HG03039 (cell line): ENCODE results near the gene TMEM107.
A peak's percentile ranks its signal among the peaks of the same experiment; 100 is the strongest.

Source experiments
- ATAC-seq: cut with Tn5 transposase; IDR thresholded peaks from one replicate; pipeline ENCODE4 v1.9.1; 2021; ENCODE audit warnings: mild to moderate bottlenecking, moderate library complexity; ENCODE audit not compliant: unreplicated experiment

TMEM107 gene

DNA sequence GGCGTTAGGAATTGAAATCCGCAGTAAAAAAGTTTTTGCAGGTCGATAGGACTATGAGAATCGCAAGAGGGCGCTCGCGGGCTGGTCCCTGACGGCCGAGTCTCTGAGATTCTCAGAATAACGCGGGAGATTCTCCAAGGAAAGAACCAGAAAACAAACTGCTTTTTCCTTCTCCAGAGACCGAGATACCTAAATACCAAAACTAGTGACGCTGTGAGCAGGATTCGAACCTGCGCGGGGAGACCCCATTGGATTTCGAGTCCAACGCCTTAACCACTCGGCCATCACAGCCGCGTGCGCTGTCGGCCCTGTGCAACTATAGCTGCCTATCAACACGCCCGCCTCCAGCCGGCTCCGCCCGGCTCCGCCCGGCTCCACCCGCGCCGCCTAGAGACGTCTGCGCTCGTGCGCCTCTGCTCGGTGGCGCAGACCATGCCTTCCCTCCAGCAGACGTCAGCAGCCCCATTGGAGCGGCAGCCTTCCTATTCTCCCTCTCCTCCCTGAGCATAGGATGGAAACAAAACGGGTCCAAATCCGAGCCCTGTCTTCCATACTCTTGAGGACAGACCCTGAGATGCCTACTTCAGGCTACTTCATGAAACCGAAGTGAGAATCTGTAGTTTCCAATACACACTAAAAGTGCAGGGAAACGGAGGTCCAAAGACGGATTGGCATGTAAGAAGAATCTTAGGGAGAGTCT, 37.4 kb downstream of the TMEM107 start:
- ATAC-seq, result peak; percentile 76

DNA sequence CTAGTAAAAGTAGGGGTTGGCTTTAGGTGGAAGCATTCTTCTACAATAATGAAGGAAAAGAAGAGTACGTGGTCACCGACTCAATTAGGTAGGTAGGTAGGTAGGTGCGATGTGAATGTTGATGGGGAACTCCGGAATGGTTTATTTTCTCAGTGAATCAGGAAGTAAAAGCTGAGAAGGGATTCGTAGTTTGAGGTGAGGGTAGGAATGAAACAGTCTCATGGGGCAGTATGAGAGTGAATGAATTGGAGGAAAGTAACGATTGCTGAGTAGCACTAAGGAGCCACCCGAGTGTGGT, 37.9 kb downstream of the TMEM107 start:
- ATAC-seq, result no peak

DNA sequence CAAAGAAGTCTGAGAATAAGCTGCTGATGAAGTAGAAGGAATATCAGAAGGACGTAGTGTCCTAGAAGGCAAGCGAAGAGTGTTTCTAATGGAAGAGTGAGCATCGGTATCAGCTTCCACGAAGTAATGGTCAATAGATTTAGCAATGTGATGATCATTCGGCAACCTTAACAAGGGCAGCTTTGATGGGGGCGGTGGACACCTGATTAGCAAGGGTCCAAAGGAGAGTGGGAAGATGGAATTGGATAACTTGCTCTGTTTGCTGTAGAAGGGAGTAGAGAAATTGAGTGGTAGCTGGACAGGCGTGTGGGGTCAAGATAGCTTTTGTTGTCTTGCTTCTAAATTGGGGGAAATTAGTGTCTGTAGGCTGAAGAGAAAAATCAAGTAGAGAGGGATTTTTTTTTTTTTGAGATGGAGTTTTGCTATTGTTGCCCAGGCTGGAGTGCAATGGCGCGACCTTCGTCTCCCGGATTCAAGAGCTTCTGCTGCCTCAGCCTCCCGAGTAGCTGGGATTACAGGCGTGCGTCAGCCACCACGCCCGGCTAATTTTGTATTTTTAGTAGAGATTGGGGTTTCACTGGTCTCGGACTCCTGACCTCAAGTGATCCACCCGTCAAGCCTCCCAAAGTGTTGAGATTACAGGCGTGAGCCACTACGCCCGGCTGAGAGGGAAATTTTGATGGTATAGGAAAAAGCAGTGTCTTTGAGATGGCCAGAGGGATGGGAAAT, 38.4 kb downstream of the TMEM107 start:
- ATAC-seq, result no peak

DNA sequence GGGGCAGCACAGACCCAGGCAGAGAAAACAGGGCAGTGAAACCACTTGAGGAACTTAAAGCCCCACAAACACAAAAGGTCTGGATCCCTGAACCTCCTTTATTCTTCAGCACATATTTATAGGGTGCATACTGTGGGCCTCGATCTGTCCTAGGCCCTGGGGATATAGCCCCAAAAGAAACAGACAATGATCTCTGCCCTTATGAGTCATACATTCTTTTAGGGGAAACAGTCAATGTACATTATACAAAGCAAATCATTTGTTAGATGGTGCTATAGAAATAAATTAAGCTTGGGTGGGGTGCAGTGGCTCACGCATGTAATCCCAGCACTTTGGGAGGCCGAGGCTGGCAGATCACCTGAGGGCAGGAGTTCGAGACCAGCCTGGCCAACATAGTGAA, 42.2 kb downstream of the TMEM107 start:
- no peak for ATAC-seq

DNA sequence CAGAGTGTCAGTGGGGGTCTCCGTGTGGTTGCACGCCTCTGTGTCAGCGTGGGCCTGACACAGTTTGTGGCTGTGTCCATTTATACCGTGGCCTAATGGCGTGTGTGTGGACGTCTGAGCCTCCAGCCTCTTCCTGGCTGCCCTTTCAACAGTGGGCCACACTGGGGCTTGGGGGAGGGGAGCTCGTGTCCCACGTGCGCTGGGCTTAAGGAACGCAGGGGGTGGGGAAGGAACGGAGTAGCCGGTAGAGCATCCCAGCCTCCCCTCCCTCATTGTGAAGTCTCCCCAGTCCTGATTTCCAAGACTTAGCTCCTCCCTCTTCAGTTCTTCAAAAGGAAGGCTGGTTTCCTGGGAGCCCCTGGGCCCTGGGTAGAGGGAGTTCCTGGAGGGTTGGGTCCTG, 42.8 kb downstream of the TMEM107 start:
- no peak for ATAC-seq

DNA sequence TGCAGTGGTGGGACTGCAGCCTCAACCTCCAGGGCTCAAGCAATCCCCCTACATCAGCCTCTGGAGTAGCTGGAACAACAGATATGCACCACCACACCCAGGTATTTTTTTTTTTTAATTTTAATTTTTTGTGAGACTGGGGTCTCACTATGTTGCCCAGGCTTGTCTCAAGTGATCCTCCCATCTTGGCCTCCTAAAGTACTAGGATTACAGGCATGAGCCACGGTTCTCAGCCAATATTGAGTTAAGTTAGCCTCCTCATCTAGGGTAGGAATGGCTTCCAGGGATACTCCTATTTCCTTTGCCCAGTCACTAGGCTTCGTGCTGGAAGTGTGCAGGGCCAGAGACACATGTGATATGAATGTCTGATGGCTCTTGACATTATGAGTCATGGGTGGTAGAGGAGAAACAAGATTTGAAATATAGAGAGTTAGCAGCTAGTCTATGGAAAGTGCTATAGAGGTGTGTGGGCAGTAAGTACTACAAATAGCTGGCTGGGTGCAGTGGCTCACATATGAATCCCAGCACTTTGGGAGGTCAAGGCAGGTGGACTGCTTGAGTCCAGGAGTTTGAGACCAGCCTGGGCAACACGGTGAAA, 44.2 kb downstream of the TMEM107 start:
- no peak for ATAC-seq

DNA sequence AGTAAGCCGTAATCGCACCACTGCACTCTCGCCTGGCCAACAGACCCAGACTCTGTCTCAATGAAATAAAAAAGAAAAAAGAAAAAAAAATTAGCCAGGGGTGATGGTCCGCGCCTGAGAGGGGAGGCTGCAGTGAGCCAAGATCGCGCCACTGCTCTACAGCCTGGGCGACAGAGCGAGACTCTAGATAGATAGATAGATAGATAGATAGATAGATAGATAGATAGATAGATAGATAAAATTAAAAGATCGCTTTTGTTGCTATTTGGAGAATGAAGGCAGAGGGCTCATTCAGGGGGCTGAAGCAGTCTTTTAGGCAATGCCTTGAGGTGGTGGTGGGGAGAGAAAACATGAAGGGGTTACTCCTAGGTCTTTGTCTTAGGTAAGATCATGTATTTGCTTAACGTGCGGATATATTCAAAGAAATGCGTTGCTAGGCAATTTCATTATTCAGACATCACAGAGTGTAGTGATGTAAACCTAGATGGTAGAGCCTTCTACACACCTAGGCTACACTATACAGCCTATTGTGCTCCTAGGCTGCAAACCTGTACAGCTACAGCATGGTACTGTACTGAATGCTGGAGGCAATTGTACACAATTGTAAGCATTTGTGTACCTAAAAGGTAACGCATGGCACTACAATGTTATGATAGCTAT, 47.9 kb downstream of the TMEM107 start:
- no peak for ATAC-seq

DNA sequence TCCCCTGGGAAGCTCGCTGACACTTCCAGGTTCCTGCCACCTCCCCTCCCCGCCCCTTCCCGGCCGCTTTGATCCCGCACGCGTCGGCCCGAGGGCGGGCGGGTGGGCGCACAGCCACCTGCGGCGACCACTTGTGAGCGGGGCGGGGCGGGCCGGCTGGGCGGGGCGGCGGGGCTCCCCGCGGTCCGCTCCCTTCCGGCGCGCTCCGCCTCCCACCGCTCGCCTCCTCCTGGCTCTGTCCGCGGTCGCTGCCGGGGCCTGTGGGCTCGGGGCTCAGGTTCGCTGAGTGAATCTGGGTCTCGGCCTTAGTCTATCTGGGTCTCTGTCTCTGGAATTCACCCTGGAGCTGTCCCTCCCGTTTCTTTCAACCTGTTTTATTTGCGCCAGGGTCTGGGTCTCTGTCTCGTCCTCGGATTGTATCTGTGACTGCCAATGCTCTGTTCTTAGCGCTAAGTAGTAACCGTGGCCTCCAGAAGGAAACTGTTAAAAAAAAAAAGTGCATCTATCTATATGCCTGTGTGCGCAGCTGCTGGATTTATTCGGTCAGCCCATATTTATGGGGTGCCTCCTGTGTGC, 49.6 kb downstream of the TMEM107 start:
- ATAC-seq, result no peak

DNA sequence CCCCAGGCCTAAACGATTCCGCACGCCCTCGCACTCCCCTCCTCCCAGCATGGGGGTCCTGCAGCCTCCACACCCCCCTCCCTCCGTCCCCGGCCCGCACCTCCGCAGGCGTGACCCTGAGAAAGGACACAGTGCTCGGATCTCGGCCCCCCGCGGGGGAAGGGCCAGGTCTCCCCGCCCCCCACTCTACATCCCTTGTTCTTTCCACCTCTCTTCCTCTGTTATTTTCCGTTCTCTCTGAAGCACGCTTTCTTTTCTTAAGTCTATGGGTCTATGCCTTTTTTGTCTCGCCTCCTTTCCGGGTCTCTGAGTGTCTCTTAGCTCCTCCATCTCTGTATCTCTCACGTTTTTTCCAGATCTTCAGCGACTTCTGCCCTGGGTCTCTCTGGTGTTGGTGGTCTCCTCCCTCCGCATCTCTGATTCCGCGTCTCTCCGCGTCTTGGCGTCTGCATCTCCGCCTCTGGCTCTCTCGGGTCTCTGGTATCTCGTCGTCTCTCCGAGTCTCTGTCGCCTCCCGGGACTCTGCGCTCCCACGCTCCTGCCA, 50.2 kb downstream of the TMEM107 start:
- no peak for ATAC-seq

DNA sequence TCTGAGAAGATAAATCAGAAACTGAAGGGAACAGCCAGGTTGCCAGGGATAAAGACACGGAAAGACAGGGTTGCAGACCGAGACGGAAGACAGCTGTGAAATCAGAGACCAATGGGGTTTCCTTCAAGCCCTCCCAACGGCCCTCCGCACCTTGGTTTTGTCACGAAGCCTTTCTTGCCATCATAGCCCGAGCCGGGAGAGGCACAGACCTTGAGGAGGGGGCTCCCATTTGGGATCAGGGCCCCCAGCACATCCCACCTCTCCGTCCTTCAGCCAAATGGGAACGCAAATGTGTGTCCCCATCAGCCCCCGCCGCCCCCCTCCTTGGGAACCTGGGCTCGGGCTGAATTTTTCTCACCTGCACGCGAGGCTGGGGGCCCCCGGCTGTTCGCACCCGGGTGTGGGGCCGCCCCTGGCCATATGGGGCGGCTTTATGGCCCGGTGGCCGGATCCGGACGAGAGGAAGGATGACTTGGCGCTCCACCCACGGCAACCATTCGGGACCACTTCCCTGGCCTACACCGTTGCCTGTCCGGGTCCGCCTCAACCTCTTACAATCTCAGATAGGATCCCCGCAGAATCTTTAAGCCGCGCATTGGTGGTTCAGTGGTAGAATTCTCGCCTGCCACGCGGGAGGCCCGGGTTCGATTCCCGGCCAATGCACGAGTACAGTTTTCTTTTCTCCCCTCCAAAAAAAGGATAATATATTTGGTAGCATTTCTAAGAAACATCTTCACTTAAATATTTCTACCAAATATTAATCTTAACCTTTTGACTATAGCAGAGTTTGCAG, 50.8 kb downstream of the TMEM107 start:
- no peak for ATAC-seq

DNA sequence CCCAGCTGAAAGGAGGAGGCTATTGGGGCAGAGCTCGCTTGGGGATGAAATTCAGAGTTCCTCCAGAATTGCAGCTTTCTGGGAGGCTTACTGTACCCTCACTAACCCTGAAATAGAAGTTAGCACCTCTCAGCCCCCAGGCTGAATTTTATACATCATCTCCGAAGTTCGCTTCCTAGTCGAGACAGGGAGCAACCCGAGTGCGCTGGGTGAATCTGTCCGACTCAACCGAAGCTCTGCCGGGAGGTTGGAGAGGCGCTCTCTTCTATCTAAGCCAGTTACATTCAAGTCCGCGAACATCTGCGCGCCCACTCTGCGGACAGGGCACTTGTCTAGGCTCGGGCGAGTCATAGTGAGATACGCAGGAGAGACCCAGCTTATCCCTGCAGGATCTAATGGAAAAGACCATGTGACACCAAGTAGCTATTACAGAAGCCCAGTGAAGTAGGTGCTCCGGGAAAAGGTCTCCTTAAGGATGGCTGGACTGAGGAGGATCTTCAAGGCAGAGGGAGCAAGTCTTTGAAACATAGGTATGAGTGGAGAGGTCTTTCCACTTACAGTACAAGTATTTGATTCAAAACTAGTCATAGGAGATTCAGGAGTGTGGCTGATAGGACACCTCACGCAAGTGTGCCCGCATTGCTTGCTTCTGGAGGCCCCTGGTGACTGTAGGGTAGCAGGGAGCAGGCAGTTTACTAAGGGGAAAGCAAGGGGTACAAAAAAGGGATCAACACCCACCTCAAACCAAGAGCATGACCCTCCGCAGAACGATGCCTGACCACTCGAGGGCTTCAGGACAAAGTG, 51.6 kb downstream of the TMEM107 start:
- ATAC-seq, result no peak

DNA sequence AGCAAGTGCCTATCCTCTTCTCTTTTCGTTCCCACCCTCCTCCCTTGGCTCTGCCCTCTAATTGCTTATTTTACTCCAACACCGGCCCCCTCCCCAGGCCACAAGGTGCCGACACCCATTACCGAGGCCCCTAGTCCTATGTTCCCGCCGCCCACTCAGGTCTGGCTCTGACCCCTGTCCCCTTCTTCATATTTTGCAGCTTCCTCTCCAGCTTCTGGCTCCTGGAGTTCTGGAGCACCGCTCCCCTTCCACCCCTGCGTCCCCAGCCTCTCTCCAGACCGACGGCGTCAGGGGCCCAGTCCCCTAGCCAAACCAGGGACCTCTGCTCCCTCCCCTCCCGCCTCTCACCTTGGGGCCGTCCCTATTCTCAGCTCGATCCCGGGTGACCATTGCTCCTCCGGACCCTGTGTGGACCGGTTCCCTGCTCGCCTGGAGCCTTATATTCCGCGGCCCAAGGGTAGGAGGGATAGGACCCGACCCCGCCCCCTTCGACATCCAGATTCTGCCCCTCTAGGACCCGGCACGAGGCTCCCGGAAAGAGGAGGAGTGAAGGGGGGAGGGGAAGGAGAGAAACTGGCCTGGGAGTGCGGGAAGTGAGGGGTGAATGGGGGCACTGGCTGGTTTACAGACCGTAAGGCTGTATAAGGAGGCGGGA, 52.4 kb downstream of the TMEM107 start, which contains the start of gene HES7:
HES7 (minus strand) TSS at position 412 of the 655 bp plus-strand sequence; CDS start at position 390, 22 bp downstream.
- no peak for ATAC-seq

DNA sequence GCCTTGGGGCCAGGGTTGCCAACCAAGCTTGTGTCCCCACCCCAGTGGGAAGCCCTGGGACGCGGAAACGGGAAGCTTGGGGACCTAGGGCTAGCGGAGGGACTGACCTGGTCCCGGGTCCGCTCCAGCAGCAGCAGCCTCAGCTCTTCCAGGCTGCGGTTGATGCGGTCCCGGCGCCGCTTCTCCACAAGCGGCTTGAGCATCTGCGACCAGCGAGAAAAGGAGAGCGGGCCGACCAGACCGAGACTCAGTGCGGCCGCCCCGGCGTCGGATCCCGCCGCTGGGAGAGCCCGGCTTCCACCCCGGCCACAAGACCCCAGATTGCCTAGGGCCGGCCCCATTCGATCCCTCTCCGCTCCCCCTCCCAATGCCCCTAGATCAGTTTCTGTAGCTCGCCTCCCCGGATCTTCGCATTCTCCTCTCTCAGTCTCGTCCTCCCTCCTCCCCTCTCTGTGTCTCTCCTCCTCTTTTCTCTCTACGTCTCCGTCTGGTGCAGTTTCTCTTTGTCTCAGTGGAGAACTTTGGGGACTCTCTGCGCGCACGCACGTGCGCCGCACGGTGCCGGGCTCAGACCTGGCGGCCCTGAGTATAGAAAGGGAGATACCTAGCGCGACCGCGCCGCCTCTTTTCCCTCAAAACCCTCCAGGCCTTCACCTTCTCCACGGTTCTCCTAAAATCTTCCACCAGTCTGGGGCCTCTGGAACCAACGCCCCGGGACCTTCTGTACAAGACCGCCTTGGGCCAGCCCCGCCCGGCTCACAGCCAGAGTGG, 53.1 kb downstream of the TMEM107 start:
- no peak for ATAC-seq
